Heart left ventricle (tissue), 16 donors: ENCODE data around the gene UBALD2. TPM values are rescaled to one million over a fixed set of nuclear protein-coding genes. Genes with fewer than 3 reads are reported as not detected.
"Not testable (repeated sequence)": the region's sequence is repeated elsewhere in the genome, so short reads cannot be mapped to it uniquely, and the experiment has no call there.

Source experiments
- ATAC-seq, 4 donors: fragments of 200-7000 bp; cut with Tn5 transposase; one replicate each; pipeline ENCODE4 v1.9.1; 2020 to 2022; ENCODE audit warnings: moderate library complexity in 4 of 4, mild to moderate bottlenecking in 3 of 4, moderate number of reproducible peaks in 1 of 4
- DNase-seq, 5 donors: peaks; one replicate each; pipeline ENCODE4 v3.0.0-alpha.2; 2020
- H3K27ac ChIP-seq, 12 donors: fragments of 200-600 bp; sonication (generic) in 4 of 12; one replicate each; pipeline versions ENCODE4 v1.5.0 to v1.8.0; 2016 to 2022; ENCODE audit warnings: mild to moderate bottlenecking in 2 of 12
- H3K27me3 ChIP-seq, 9 donors: fragments of 200-600 bp; sonication (generic) in 2 of 9; one replicate each; pipeline versions ENCODE4 v1.5.1 to v1.8.0; 2016 to 2022; ENCODE audit warnings: mild to moderate bottlenecking in 3 of 9
- H3K36me3 ChIP-seq, 9 donors: fragments of 200-600 bp; sonication (generic) in 2 of 9; one replicate each; pipeline versions ENCODE4 v1.5.0 to v1.8.0; 2018 to 2022; ENCODE audit warnings: mild to moderate bottlenecking in 2 of 9
- H3K4me1 ChIP-seq, 12 donors: fragments of 200-600 bp; sonication (generic) in 4 of 12; one replicate each; pipeline versions ENCODE4 v1.5.0 to v1.8.0; 2016 to 2022; ENCODE audit warnings: mild to moderate bottlenecking in 3 of 12
- H3K4me3 ChIP-seq, 12 donors: fragments of 200-600 bp; sonication (generic) in 4 of 12; one replicate each; pipeline versions ENCODE4 v1.5.0 to v1.8.0; 2017 to 2022; ENCODE audit warnings: mild to moderate bottlenecking in 9 of 12, moderate library complexity in 4 of 12
- H3K9me3 ChIP-seq, 12 donors: fragments of 200-600 bp; sonication (generic) in 4 of 12; one replicate each; pipeline versions ENCODE4 v1.5.0 to v1.8.0; 2016 to 2022; ENCODE audit warnings: mild to moderate bottlenecking in 1 of 12
- CTCF ChIP-seq, 12 donors: fragments of 200-600 bp; sonication (generic) in 4 of 12; IDR thresholded peaks; one replicate each; pipeline versions ENCODE4 v1.5.0 to v1.8.0; 2018 to 2022; ENCODE audit warnings: antibody characterized with exemption in 12 of 12, mild to moderate bottlenecking in 5 of 12
- POLR2A ChIP-seq, 2 donors: fragments of 450-650 bp; IDR thresholded peaks; one replicate each; pipeline ENCODE4 v1.6.1; 2017; ENCODE audit warnings: antibody characterized with exemption in 2 of 2, mild to moderate bottlenecking in 2 of 2, moderate library complexity in 2 of 2
- WGBS, 4 donors: extraction: QIAGEN DNeasy Blood & Tissue Kit in 2 of 4; methylation state at CpG; one replicate each; pipeline versions ENCODE4 v1.1.5 to v1.1.7; 2013 to 2018; 5-methylcytosine and 5-hydroxymethylcytosine counted together
- intact Hi-C, 10 donors: fragments of 100-400 bp; cut with DNase I; formaldehyde crosslinking; loops; one replicate each; pipeline versions ENCODE4 v1.11.1 to v1.14.2; 2022
- polyA plus RNA-seq, 2 donors: library from polyadenylated mRNA; stranded (reverse); fragments of 200-250 nt; gene quantifications; one replicate each; pipeline ENCODE4 v1.2.3, GENCODE V29; 2013
- total RNA-seq, 9 donors: library from RNA; depleted of rRNA in 2 of 9; stranded (reverse); fragments of >200 nt in 2 of 9; fragmentation: NEBNext Ultra II Directional in 3 of 9; extraction: Animal tissue kit (Norgen Biotek cat#: 25700) in 3 of 9; gene quantifications; one replicate each; pipeline versions ENCODE4 v1.1.0 to v1.2.4, GENCODE V29; 2016 to 2023
- donor health status: ischemic (EF 13 %, LVEDD 7.1; RV severe dilation, severe dysfunction).
- donor health status: healthy with polysubstance abuse.
- donor health status: DM: no; HTN: yes; CAD: no.
- donor health status: DM: no; HTN: no; CAD: no.
- donor health status: ischemic (EF 25% LVEDD 6.9; RV normal size, moderate dysfunction).
- donor health status: ischemic (EF 25% LVEDD 5.7; RV mildly dilated, moderate dysfunction).
- donor health status: healthy.
- donor health status: DM: yes; HTN: yes; CAD: no.
- donor health status: ischemic (EF 35%, LVEDD 5.7; RV mildly dilated, moderate dysfunction).
- donor health status: nonischemic (EF 11% LVEDD 7.7; RV severe dilation, severe dysfunction).
- donor health status: DM: yes; HTN: yes; CAD: no.
- donor health status: PGD.
- donor health status: ischemic (EF 29% LVEDD 5.4; RV normal size, mild dysfunction).
- donor health status: nonischemic (EF 23%, LVEDD 6.1; RV moderate dilation, normal function).

The UBALD2 gene
- total and polyA plus RNA-seq, 11 donors: 8.5 to 49.8 (median 21.9) TPM

- ATAC-seq (peak; percentile 15 to 63 (median 49)), DNase-seq (no peak)
- Histone ChIP-seq H3K4me3 (no peak overlapping the region), H3K27me3 (no peaks in the 10 kb centered on the region), H3K9me3 (no peaks in the 10 kb centered on the region), H3K27ac (no peak overlapping the region), H3K36me3 (peaks cover 0 to 10% (median 1%) of the 10 kb centered on the region in 9 donors), H3K4me1 (peaks cover 0 to 15% (median 5%) of the 10 kb centered on the region in 12 donors)
- TF ChIP-seq CTCF (IDR thresholded peaks at IDR 0.05) (no peak), POLR2A (IDR thresholded peaks at IDR 0.05) (no peak)
- WGBS, 4 donors: 30 to 44% (median 40%) methylated on average over 4 of the region's 4 CpGs
- intact Hi-C loops: loop anchor here in 6 of 10 donors (5.0 kb wide), 3 partner anchors 174 to 284 kb away; no protein-coding TSS in a partner anchor
These were observed 31.0 kb downstream of the UBALD2 start for GRCh38 chr17:76296186-76296585.

- DNase-seq (no peak), ATAC-seq (no peak)
- Histone ChIP-seq H3K27me3 (no peaks in the 10 kb centered on the region), H3K4me1 (peaks cover 0 to 15% (median 5%) of the 10 kb centered on the region in 12 donors), H3K4me3 (no peak overlapping the region), H3K9me3 (no peaks in the 10 kb centered on the region), H3K36me3 (peaks cover 0 to 5% (median 0%) of the 10 kb centered on the region in 9 donors), H3K27ac (no peak overlapping the region)
- intact Hi-C loops: loop anchor here in 6 of 10 donors (5.0 kb wide), 3 partner anchors 175 to 285 kb away; no protein-coding TSS in a partner anchor
- no peak for TF ChIP-seq POLR2A (IDR thresholded peaks at IDR 0.05)
- TF ChIP-seq CTCF (IDR thresholded peaks at IDR 0.05): no peak
- 93 to 97% (median 96%) methylated on average over 5 of the region's 5 CpGs for WGBS, 4 donors
These were observed 31.7 kb downstream of the UBALD2 start for GRCh38 chr17:76296889-76297288.

- no peak overlapping the region for H3K4me3 ChIP-seq
- WGBS, 4 donors: 90 to 97% (median 94%) methylated on average over 3 of the region's 3 CpGs
- ATAC-seq: no peak
- TF ChIP-seq POLR2A (IDR thresholded peaks at IDR 0.05) (no peak), CTCF (IDR thresholded peaks at IDR 0.05) (no peak)
- peaks cover 0 to 5% (median 0%) of the 10 kb centered on the region in 9 donors for H3K36me3 ChIP-seq
- peaks cover 0 to 15% (median 5%) of the 10 kb centered on the region in 12 donors for H3K4me1 ChIP-seq
- intact Hi-C loops: loop anchor here in 6 of 10 donors (5.0 kb wide), 3 partner anchors 175 to 285 kb away; no protein-coding TSS in a partner anchor
- H3K9me3 ChIP-seq: no peaks in the 10 kb centered on the region
- DNase-seq: no peak
- H3K27me3 ChIP-seq: no peaks in the 10 kb centered on the region
- no peak overlapping the region for H3K27ac ChIP-seq
These were observed 32.3 kb downstream of the UBALD2 start for GRCh38 chr17:76297436-76297835.

GRCh38 chr17:76304226-76305134 lies 39.3 kb downstream of the UBALD2 start:
- DNase-seq (no peak), ATAC-seq (no peak)
- H3K4me3 ChIP-seq: no peak overlapping the region
- H3K27me3 ChIP-seq: no peaks in the 10 kb centered on the region
- H3K4me1 ChIP-seq: peaks cover 0 to 3% (median 0%) of the 10 kb centered on the region in 12 donors
- intact Hi-C loops: loop anchor here in 8 of 10 donors (2.0 to 10.0 kb wide), 11 partner anchors 48 to 292 kb away; partner anchors contain the start of genes RHBDF2 (in 3 of the 8) and PRPSAP1 (in 1 of the 8)
- peaks cover 0 to 15% (median 4%) of the 10 kb centered on the region in 9 donors for H3K36me3 ChIP-seq
- WGBS, 4 donors: 83 to 90% (median 88%) methylated on average over 16 to 17 of the region's 17 CpGs
- TF ChIP-seq CTCF (IDR thresholded peaks at IDR 0.05) (no peak), POLR2A (IDR thresholded peaks at IDR 0.05) (no peak)
- no peaks in the 10 kb centered on the region for H3K9me3 ChIP-seq
- no peak overlapping the region for H3K27ac ChIP-seq

- ATAC-seq, H3K4me3 ChIP-seq, H3K27ac ChIP-seq, DNase-seq, H3K27me3 ChIP-seq, H3K4me1 ChIP-seq, H3K9me3 ChIP-seq: not testable (repeated sequence)
- H3K36me3 ChIP-seq: peaks cover 0 to 17% (median 9%) of the 10 kb centered on the region in 9 donors
- WGBS, 4 donors: 93 to 95% (median 94%) methylated on average over 3 of the region's 3 CpGs
- intact Hi-C loops: loop anchor here in 4 of 10 donors (2.0 to 10.0 kb wide), 5 partner anchors 82 to 202 kb away; partner anchors contain the start of gene RHBDF2 (in 1 of the 4)
These were observed 39.9 kb downstream of the UBALD2 start for GRCh38 chr17:76305135-76305454.
